Neural cell (in vitro differentiated cells): Measurements from ENCODE around the gene DNAJC12. TPM values are rescaled to one million over a fixed set of nuclear protein-coding genes. Genes with fewer than 3 reads are reported as not detected.

Experiments used
- H2AFZ ChIP-seq: fragments of 200-600, 300-800 bp; sonication (generic), shearing (Covaris generic); 2 replicates; pipeline ENCODE4 v1.6.0; 2014; ENCODE audit warnings: low read depth, mild to moderate bottlenecking, antibody characterized with exemption, low read length, moderate library complexity
- H3F3A ChIP-seq: fragments of 200-600 bp; shearing (Covaris generic); 2 replicates; pipeline ENCODE4 v1.6.1; 2016; ENCODE audit warnings: mild to moderate bottlenecking, moderate library complexity, mixed read lengths, antibody characterized with exemption, low read length; ENCODE audit not compliant: insufficient read depth, poor library complexity, severe bottlenecking
- H3K27ac ChIP-seq: fragments of 200-600, 300-800 bp; sonication (generic), shearing (Covaris generic); 2 replicates; pipeline ENCODE4 v1.5.1; 2014; ENCODE audit warnings: mild to moderate bottlenecking, low read length, moderate library complexity
- H3K27me3 ChIP-seq: fragments of 300-800, 200-600 bp; sonication (generic), shearing (Covaris generic); 2 replicates; pipeline ENCODE4 v1.6.0; 2014; ENCODE audit warnings: mild to moderate bottlenecking, low read depth, low read length, moderate library complexity; ENCODE audit not compliant: insufficient read depth
- H3K36me3 ChIP-seq: fragments of 300-800, 200-600 bp; sonication (generic), shearing (Covaris generic); 2 replicates; pipeline ENCODE4 v1.5.1; 2014; ENCODE audit warnings: mild to moderate bottlenecking, antibody characterized with exemption, low read length, moderate library complexity; ENCODE audit not compliant: insufficient read depth
- H3K4me2 ChIP-seq: fragments of 300-800, 200-600 bp; sonication (generic), shearing (Covaris generic); 2 replicates; pipeline ENCODE4 v1.6.0; 2014; ENCODE audit warnings: mild to moderate bottlenecking, low read length
- H3K4me3 ChIP-seq: fragments of 300-800, 200-600 bp; sonication (generic), shearing (Covaris generic); 2 replicates; pipeline ENCODE4 v1.5.1; 2014; ENCODE audit warnings: mild to moderate bottlenecking, low read length, moderate library complexity
- H3K79me2 ChIP-seq: fragments of 200-600 bp; shearing (Covaris generic); replicated peaks from 2 replicates; pipeline ENCODE4 v1.6.0; 2014; ENCODE audit warnings: mild to moderate bottlenecking, low read length, moderate library complexity; ENCODE audit not compliant: insufficient read depth
- H3K9ac ChIP-seq: fragments of 300-800, 200-600 bp; sonication (generic), shearing (Covaris generic); 2 replicates; pipeline ENCODE4 v1.6.1; 2016; ENCODE audit warnings: mild to moderate bottlenecking, low read length, mixed read lengths
- H3K9me2 ChIP-seq: fragments of 200-600 bp; shearing (Covaris generic); 2 replicates; pipeline ENCODE4 v1.6.1; 2016; ENCODE audit warnings: mild to moderate bottlenecking, low read length, mixed read lengths; ENCODE audit not compliant: insufficient read depth
- H3K9me3 ChIP-seq: fragments of 200-600, 300-800 bp; sonication (generic), shearing (Covaris generic); 2 replicates; pipeline ENCODE4 v1.6.1; 2016; ENCODE audit warnings: mild to moderate bottlenecking, mixed run types, low read length, moderate library complexity, mixed read lengths
- H4K20me1 ChIP-seq: fragments of 200-600 bp; shearing (Covaris generic); 2 replicates; pipeline ENCODE4 v1.6.1; 2016; ENCODE audit warnings: mild to moderate bottlenecking, mixed run types; ENCODE audit not compliant: insufficient read depth
- EP300 ChIP-seq: fragments of 450-650 bp; conservative IDR thresholded peaks from 2 replicates; pipeline ENCODE4 v1.6.1; 2014; ENCODE audit warnings: antibody characterized with exemption, mild to moderate bottlenecking, moderate library complexity; ENCODE audit not compliant: poor library complexity, severe bottlenecking
- EZH2 ChIP-seq: fragments of 200-600, 300-800 bp; shearing (Covaris generic), sonication (generic); IDR thresholded peaks from 2 replicates; pipeline ENCODE4 v1.6.1; 2014; ENCODE audit warnings: antibody characterized with exemption, low read length, borderline replicate concordance, mild to moderate bottlenecking; ENCODE audit not compliant: insufficient read depth, poor library complexity, severe bottlenecking
- MXI1 ChIP-seq: fragments of 450-650 bp; conservative IDR thresholded peaks from 2 replicates; pipeline ENCODE4 v1.6.1; 2014; ENCODE audit warnings: antibody characterized with exemption, mild to moderate bottlenecking; ENCODE audit not compliant: poor library complexity, severe bottlenecking
- POLR2AphosphoS5 ChIP-seq: IDR thresholded peaks from 2 replicates; pipeline ENCODE4 v1.6.1; 2012
- RAD21 ChIP-seq: fragments of 450-650 bp; conservative IDR thresholded peaks from 2 replicates; pipeline ENCODE4 v1.6.1; 2014; ENCODE audit warnings: antibody characterized with exemption, mild to moderate bottlenecking, moderate library complexity
- SMC3 ChIP-seq: fragments of 450-650 bp; conservative IDR thresholded peaks from 2 replicates; pipeline ENCODE4 v1.6.1; 2014; ENCODE audit warnings: antibody characterized with exemption, mild to moderate bottlenecking, moderate library complexity; ENCODE audit not compliant: poor library complexity
- TAF1 ChIP-seq: IDR thresholded peaks from 2 replicates; pipeline ENCODE4 v1.6.1; 2012; ENCODE audit warnings: low read depth
- polyA plus RNA-seq: library from polyadenylated mRNA; depleted of rRNA; stranded (reverse); fragments of >200 nt; gene quantifications from 2 replicates; pipeline ENCODE4 v1.2.3, GENCODE V29; 2014
- TF ChIP-seq, protein P1 (sequence below): IDR thresholded peaks from 2 replicates; pipeline ENCODE4 v1.6.1; 2012; ENCODE audit warnings: borderline replicate concordance
- TF ChIP-seq, protein P2 (sequence below): fragments of 450-650 bp; IDR thresholded peaks from 2 replicates; pipeline ENCODE4 v1.5.1; 2014; ENCODE audit warnings: antibody characterized with exemption, mild to moderate bottlenecking, moderate library complexity; ENCODE audit not compliant: poor library complexity, severe bottlenecking

Gene DNAJC12
- polyA plus RNA-seq, 1 donor from 2014 or later = 32.2 TPM

GRCh38 chr10:67863094-67863493, 25.1 kb upstream of the DNAJC12 start:
- H3K79me2 ChIP-seq = no peaks in the 10 kb centered on the region
- no peaks in the 10 kb centered on the region for H4K20me1 ChIP-seq
- H3F3A ChIP-seq = no peaks in the 10 kb centered on the region
- no peaks in the 10 kb centered on the region for H3K27me3 ChIP-seq
- no peak overlapping the region for H2AFZ ChIP-seq
- no peak overlapping the region for H3K27ac ChIP-seq
- no peak for TF ChIP-seq EZH2
- TF ChIP-seq SMC3 = no peak
- no peaks in the 10 kb centered on the region for H3K36me3 ChIP-seq
- no peaks in the 10 kb centered on the region for H3K9me3 ChIP-seq
- no peaks in the 10 kb centered on the region for H3K9me2 ChIP-seq
- no peak overlapping the region for H3K4me3 ChIP-seq
- no peak overlapping the region for H3K9ac ChIP-seq
- no peak overlapping the region for H3K4me2 ChIP-seq

- TF ChIP-seq, protein P1, sequence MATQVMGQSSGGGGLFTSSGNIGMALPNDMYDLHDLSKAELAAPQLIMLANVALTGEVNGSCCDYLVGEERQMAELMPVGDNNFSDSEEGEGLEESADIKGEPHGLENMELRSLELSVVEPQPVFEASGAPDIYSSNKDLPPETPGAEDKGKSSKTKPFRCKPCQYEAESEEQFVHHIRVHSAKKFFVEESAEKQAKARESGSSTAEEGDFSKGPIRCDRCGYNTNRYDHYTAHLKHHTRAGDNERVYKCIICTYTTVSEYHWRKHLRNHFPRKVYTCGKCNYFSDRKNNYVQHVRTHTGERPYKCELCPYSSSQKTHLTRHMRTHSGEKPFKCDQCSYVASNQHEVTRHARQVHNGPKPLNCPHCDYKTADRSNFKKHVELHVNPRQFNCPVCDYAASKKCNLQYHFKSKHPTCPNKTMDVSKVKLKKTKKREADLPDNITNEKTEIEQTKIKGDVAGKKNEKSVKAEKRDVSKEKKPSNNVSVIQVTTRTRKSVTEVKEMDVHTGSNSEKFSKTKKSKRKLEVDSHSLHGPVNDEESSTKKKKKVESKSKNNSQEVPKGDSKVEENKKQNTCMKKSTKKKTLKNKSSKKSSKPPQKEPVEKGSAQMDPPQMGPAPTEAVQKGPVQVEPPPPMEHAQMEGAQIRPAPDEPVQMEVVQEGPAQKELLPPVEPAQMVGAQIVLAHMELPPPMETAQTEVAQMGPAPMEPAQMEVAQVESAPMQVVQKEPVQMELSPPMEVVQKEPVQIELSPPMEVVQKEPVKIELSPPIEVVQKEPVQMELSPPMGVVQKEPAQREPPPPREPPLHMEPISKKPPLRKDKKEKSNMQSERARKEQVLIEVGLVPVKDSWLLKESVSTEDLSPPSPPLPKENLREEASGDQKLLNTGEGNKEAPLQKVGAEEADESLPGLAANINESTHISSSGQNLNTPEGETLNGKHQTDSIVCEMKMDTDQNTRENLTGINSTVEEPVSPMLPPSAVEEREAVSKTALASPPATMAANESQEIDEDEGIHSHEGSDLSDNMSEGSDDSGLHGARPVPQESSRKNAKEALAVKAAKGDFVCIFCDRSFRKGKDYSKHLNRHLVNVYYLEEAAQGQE = no peak
- TF ChIP-seq POLR2AphosphoS5 (no peak), EZH2 (no peak), EP300 (no peak), SMC3 (no peak), TAF1 (no peak), RAD21 (no peak), MXI1 (no peak)
- TF ChIP-seq, protein P2, sequence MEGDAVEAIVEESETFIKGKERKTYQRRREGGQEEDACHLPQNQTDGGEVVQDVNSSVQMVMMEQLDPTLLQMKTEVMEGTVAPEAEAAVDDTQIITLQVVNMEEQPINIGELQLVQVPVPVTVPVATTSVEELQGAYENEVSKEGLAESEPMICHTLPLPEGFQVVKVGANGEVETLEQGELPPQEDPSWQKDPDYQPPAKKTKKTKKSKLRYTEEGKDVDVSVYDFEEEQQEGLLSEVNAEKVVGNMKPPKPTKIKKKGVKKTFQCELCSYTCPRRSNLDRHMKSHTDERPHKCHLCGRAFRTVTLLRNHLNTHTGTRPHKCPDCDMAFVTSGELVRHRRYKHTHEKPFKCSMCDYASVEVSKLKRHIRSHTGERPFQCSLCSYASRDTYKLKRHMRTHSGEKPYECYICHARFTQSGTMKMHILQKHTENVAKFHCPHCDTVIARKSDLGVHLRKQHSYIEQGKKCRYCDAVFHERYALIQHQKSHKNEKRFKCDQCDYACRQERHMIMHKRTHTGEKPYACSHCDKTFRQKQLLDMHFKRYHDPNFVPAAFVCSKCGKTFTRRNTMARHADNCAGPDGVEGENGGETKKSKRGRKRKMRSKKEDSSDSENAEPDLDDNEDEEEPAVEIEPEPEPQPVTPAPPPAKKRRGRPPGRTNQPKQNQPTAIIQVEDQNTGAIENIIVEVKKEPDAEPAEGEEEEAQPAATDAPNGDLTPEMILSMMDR = no peak
- H3K79me2 ChIP-seq = no peaks in the 10 kb centered on the region
- H3K4me3 ChIP-seq = no peak overlapping the region
- H3K9me2 ChIP-seq = no peaks in the 10 kb centered on the region
- H3K9ac ChIP-seq = no peak overlapping the region
- no peaks in the 10 kb centered on the region for H4K20me1 ChIP-seq
- no peaks in the 10 kb centered on the region for H3K36me3 ChIP-seq
- H2AFZ ChIP-seq = no peak overlapping the region
- no peak overlapping the region for H3K27ac ChIP-seq
- no peak overlapping the region for H3K4me2 ChIP-seq
- no peaks in the 10 kb centered on the region for H3K27me3 ChIP-seq
- H3F3A ChIP-seq = no peaks in the 10 kb centered on the region
- H3K9me3 ChIP-seq = no peaks in the 10 kb centered on the region
Observed at GRCh38 chr10:67861750-67862432, 23.9 kb upstream of the DNAJC12 start.
